GM19468 (cell line): ENCODE measurements around the gene NDST1.

Source experiments
- ATAC-seq: cut with Tn5 transposase; IDR thresholded peaks from one replicate; pipeline ENCODE4 v1.9.1; 2021; ENCODE audit warnings: mild to moderate bottlenecking, moderate library complexity, moderate number of reproducible peaks; ENCODE audit not compliant: unreplicated experiment; ENCODE audit errors: extremely low read depth

The NDST1 gene

GRCh38 chr5:150561192-150561512 is 53.2 kb downstream of the NDST1 start:
- no peak for ATAC-seq

- no peak for ATAC-seq
Measured at GRCh38 chr5:150561571-150562275, 53.8 kb downstream of the NDST1 start.

DNA sequence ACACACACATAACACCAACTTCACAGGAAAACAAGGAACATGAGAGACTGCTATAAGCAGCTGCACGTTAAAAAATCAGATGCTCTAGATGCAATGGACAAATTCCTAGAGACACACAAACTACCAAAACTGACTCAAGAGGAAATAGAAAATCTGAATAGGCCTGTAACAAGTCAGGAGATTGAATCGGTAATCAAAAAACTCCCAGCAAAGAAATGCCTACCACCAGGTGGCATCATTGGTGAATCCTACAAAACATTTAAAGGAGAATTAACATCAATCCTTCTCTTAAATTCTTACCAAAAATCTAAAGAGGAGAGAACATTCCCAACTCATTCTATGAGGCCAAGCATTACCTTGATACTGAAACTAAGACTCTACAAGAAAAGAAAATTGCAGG is 54.9 kb downstream of the NDST1 start:
- no peak for ATAC-seq

DNA sequence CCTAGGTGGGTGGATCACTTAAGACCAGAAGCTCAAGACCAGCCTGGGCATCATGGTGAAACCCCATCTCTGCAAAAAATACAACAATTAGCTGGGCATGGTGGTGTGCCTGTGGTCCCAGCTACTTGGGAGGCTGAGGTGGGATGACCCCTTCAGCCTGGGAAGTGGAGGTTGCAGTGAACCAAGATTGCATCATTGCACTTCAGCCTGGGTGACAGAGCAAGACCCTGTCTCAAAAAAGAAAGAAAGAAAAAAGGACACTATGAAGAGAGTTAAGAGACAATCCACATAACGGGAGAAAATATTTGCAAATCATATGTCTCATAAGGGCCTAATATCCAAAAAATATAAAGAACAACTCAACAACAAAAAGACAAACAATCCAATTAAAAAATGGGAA is 57.9 kb downstream of the NDST1 start:
- no peak for ATAC-seq

- ATAC-seq: no peak
Measured at GRCh38 chr5:150567031-150567717, 59.2 kb downstream of the NDST1 start.

GRCh38 chr5:150568663-150569062 is 60.7 kb downstream of the NDST1 start:
- no peak for ATAC-seq

GRCh38 chr5:150570333-150570732 is 62.4 kb downstream of the NDST1 start:
- no peak for ATAC-seq

DNA sequence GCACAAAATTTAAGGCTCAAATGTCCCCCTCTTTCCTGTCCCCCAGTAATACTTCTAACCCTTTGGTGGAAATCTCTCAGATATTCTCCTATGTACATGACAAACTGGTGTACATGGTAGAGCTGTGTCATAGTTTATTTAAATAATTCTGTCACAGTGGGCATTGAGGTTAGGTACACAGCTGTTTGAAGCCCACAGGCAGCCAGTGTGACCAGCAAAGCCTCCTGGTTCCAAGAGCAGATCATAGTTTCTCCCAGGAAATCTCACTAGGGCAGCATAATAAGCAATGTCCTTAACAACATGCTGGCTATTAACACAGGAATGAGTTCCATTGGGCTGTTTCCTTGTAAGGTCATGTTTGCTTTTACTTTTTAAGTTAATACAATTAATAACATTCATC is 63.9 kb downstream of the NDST1 start:
- no peak for ATAC-seq

- no peak for ATAC-seq
Measured at GRCh38 chr5:150573216-150573615, 65.3 kb downstream of the NDST1 start.

- no peak for ATAC-seq
Measured at GRCh38 chr5:150573867-150574817, 66.2 kb downstream of the NDST1 start.

DNA sequence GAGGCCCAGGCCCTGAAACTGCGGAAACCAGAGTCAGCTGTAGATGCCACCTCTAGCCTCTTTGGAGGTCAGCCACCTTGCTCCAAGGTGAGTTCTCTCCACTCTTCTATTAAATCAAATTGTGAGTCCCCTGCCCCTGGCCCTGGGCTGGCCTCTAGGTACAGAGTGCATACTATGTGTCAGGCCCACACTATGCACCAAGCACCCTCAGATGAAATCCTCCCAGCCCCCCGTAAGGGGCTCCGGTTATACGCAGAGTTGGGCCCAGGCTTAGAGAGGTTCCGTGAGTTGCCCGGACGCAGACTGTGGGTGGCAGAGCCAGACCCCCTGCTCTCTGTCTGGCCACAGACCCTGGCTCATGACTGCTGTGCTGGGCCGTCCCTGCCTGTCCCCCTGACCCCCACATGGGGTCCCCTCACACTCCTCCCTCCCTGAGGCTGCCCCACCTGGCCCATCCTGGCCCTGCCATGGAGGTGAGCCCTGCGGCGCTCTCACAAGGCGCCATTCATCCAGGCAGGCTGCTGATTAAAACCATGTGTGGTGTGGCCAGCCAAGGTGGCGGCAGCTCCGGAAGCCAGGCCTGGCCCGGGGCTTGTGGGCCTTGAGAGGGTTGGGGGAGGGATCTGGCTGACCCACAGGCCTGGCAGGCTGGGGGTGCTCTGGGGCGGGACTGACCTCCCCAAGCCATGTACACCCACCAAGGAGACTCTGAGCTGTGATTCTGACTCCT is 67.1 kb downstream of the NDST1 start:
- no peak for ATAC-seq

GRCh38 chr5:150575745-150576448 is 68.0 kb downstream of the NDST1 start:
- ATAC-seq: no peak

GRCh38 chr5:150576449-150576949 is 68.6 kb downstream of the NDST1 start:
- ATAC-seq: no peak

GRCh38 chr5:150577378-150578139 is 69.6 kb downstream of the NDST1 start:
- no peak for ATAC-seq

DNA sequence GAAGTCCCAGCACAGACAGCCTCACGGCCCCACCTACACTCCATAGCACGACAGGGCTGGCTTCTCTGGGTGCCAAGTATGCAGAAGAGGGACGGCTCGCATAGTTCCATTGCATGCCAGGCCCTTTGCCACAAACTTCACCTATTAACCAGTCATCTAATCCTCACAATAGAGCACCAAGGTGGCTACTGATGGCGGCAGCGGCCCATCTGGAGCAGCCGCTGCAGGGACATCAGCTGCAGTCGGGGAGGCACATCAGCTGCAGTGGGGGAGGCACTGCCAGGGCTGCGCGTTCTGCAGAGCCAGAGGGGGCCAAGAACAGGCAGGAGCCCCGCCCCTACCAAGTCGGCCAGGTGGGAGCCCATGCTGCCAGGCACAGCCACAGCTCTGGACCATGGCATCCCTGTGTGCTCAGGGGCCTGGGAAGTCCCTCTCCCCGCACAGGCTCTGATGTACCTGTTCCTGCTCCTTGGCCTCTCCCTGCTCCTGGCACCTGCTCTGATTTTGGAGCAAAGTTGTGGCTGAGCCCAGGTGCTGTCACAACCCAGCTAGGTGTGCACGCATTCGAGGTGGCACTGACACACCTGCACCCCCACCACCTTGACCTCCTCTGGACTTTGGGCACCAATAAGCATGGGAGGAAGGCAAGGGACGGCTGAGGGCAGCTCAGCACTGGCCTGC is 71.0 kb downstream of the NDST1 start:
- ATAC-seq: no peak

DNA sequence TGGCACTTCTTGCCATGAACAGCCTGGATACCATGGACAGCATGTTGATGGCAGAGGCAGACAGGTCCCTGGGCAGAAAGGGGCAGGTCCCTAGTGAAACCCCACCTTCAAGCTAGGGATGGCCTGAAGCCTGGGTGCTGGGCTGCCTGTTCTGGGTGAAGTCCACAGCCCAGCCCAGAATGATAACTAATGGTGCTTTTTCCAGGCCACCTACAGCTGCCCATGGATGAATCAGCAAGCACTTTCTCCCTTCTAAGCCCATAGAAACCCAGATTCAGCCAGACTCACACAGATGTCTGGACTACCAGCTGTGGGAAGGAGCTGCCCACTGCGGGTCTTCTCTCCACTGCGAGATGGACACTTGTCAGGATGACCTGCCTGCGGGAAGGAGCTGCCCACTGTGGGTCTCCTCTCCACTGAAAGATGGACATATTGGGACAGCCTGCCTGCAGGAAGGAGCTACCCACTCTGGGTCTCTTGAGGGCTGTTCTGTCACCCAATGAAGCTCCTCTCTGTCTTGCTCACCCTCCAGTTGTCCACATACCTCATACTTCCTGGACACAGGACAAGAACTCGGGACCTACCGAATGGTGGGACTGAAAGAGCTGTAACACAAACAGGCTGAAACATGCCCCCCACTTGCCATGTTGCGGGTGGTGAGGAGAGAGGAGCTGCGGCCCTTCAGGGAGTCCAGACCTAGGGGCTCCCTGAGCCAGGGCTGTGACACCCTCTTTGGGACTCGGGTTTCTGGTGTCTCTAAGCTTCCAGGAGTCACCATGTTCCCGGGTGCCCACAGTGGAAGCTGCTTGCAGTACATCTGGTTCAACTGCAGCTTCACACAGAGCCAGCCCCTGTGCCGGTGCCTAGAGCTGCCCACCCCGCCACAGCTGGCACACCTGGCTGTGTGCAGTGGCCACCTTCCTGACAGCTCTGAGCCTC is 71.8 kb downstream of the NDST1 start:
- no peak for ATAC-seq

GRCh38 chr5:150580917-150581316 is 73.0 kb downstream of the NDST1 start:
- ATAC-seq: no peak
